ENCODE data around the gene DBN1. TPM values are rescaled to one million over a fixed set of nuclear protein-coding genes. Genes with fewer than 3 reads are reported as not detected.

The DBN1 gene
- total and polyA plus RNA-seq, 9 of the 15 experiments (the other 6 are each of a cell fraction or from before 2014, with no cell fraction given), result 0.25 to 87.2 (median 27.9) TPM

- TF ChIP-seq DEAF1 (CRISPR knock-in tag; IDR thresholded peaks at IDR 0.05) (no peak), TFAP4 (CRISPR knock-in tag; IDR thresholded peaks at IDR 0.05; ENCODE audit: borderline replicate concordance) (peak; percentile 94), MCM2 (IDR thresholded peaks at IDR 0.05; ENCODE audit: low read depth) (no peak), RCOR1 (IDR thresholded peaks at IDR 0.05; ENCODE audit: borderline replicate concordance in 1 of 2, low read depth in 2 of 2, low read length in 2 of 2) (peak in 1 of 2 experiments; percentile 96; a peak in 3 of 4 replicates), NBN (IDR thresholded peaks at IDR 0.05; ENCODE audit: low read depth) (peak; percentile 68; the same call in 1 of the 2 replicates), ZBTB1 (CRISPR knock-in tag; IDR thresholded peaks at IDR 0.05; ENCODE audit: borderline replicate concordance, low read depth) (peak; percentile 45; the same call in 1 of the 2 replicates), RBM22 (IDR thresholded peaks at IDR 0.05; ENCODE audit: low read depth, low read length, poor library complexity, severe bottlenecking) (no peak), GABPA (tag; conservative IDR thresholded peaks at IDR 0.05; ENCODE audit: low read depth) (peak; percentile 89), MEF2D (tag; conservative IDR thresholded peaks at IDR 0.05; ENCODE audit: low read depth) (no peak), PCBP1 (IDR thresholded peaks at IDR 0.05; ENCODE audit: low read depth, low read length, poor library complexity, severe bottlenecking) (peak; percentile 34), ZBTB7A (IDR thresholded peaks at IDR 0.05; ENCODE audit: borderline replicate concordance, control insufficient read depth, low read depth, low read length) (0 out of 2 replicates have a peak, but pooled peaks have one; percentile 54), UBTF (IDR thresholded peaks at IDR 0.05; ENCODE audit: borderline replicate concordance in 1 of 2, low read depth in 2 of 2, low read length in 2 of 2) (no peak), ZNF408 (CRISPR knock-in tag; IDR thresholded peaks at IDR 0.05; ENCODE audit: low read depth) (no peak), TRIM24 (IDR thresholded peaks at IDR 0.05) (no peak), ZC3H4 (CRISPR knock-in tag; IDR thresholded peaks at IDR 0.05; ENCODE audit: borderline replicate concordance) (no peak), FIP1L1 (IDR thresholded peaks at IDR 0.05; ENCODE audit: low read depth, low read length, poor library complexity, severe bottlenecking) (no peak), NFYB (IDR thresholded peaks at IDR 0.05; ENCODE audit: extremely low read depth, insufficient read length) (peak; percentile 91), SAFB (IDR thresholded peaks at IDR 0.05; ENCODE audit: borderline replicate concordance, low read depth, low read length) (no peak), MBD1 (CRISPR knock-in tag; IDR thresholded peaks at IDR 0.05) (no peak), NFXL1 (CRISPR knock-in tag; IDR thresholded peaks at IDR 0.05) (no peak)
Measured at GRCh38 chr5:177425801-177426565, 47.5 kb downstream of the DBN1 start (continued).

All from K562 (cell line).